Measurements from ENCODE around the gene PTPRJ.
"Not testable (repeated sequence)": the region's sequence is repeated elsewhere in the genome, so short reads cannot be mapped to it uniquely, and the experiment has no call there.

The PTPRJ gene

DNA sequence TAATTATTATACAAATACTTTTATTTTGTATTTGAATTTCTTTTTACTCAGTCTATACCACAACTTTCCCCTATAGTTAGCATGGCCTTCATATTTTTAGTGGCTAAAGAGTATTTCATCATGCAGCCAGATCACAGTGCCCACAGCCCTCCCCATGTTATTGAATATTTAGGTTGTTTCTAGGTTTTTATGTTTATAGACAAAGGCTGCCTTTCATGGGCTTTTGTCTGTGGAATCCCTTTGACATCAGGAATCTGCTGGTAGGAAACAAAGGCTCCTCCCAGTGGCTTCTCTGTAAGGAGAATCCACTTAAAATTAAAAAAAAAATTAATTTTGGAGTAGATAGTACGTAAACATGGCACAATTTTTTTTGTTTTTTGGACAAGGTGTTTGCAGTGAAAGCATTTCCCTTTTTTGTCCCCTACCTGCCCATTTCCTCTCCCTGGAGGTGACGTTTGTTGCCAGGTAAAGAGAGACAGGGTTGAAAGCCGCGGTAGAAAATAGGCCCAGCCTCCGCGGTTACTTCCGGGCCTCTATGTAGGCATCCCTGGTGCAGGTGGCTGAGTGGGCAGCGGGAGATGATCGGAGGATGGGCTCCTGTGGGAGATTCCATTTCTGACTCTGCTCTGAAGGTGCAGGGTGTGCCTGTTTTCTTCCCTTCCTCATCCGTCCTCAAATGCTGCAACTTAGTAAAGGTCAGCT lies 154.0 kb downstream of the PTPRJ start:
- no peak overlapping the region for H3K4me3 ChIP-seq (ENCODE audit: low read depth, low read length)
- DNase-seq (ENCODE audit: low read depth) = no peak
- TF ChIP-seq MYC (IDR thresholded peaks at IDR 0.05; ENCODE audit: low read depth, low read length) (no peak), POLR2A (IDR thresholded peaks at IDR 0.05; ENCODE audit: extremely low read depth, insufficient read length) (no peak), CTCF (IDR thresholded peaks at IDR 0.05; ENCODE audit: low read depth, low read length) (no peak), MAX (IDR thresholded peaks at IDR 0.05; ENCODE audit: low read depth, low read length) (no peak)

- H3K4me3 ChIP-seq (ENCODE audit: low read depth, low read length) = no peak overlapping the region
- DNase-seq (ENCODE audit: low read depth) = no peak
- TF ChIP-seq CTCF (IDR thresholded peaks at IDR 0.05; ENCODE audit: low read depth, low read length) (no peak), MYC (IDR thresholded peaks at IDR 0.05; ENCODE audit: low read depth, low read length) (no peak), POLR2A (IDR thresholded peaks at IDR 0.05; ENCODE audit: extremely low read depth, insufficient read length) (no peak), MAX (IDR thresholded peaks at IDR 0.05; ENCODE audit: low read depth, low read length) (no peak)
Measured at GRCh38 chr11:48138222-48138621, 157.9 kb downstream of the PTPRJ start.

DNA sequence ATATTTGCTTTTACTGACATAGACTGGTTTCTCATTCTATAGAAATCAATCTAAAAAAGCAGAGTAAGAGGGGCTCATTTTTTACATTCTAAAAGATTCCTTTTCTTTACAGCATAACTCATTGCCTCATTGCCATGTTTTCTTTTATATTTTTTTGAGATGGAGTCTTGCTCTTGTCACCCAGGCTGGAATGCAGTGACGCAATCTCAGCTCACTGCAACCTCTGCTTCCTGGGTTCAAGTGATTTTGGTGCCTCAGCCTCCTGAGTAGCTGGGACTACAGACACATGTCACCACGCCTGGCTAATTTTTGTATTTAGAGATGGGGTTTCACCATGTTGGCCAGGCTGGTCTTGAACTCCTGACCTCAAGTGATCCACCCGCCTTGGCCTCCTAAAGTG lies 159.5 kb downstream of the PTPRJ start:
- not testable (repeated sequence) for DNase-seq (ENCODE audit: low read depth); H3K4me3 ChIP-seq (ENCODE audit: low read depth, low read length)

DNA sequence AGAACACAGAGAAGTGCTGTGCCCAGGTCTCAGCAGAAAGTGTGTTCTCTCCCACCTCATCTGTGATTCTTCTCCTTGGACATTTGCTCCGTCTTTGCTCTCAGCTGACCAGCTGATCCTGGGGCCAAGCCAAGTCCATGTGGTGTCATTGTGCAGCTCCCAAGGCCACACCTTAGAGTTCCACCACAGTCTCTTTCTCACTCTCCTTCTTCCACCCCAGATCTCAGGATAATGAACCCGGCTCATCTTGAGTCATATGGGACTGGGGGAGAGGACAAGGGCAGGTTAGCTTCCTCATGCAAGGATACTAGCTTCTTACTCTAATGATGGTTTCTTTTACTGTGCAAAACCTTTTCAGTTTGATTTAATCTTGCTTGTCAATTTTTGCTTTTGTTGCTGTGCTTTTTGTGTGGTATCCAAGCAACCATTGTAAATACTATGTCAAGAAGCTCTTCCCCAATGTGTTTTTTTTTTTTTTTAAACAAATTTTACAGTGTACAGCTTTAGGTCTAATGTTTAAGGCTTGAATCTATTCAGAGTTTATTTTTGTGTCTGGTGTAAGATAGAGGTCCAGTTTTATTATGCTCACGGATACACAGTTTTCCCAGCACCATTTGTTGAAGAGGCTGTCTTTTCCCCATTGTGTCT lies 161.2 kb downstream of the PTPRJ start:
- no peak overlapping the region for H3K4me3 ChIP-seq (ENCODE audit: low read depth, low read length)
- TF ChIP-seq MAX (IDR thresholded peaks at IDR 0.05; ENCODE audit: low read depth, low read length) = no peak
- no peak for TF ChIP-seq POLR2A (IDR thresholded peaks at IDR 0.05; ENCODE audit: extremely low read depth, insufficient read length)
- TF ChIP-seq CTCF (IDR thresholded peaks at IDR 0.05; ENCODE audit: low read depth, low read length) = no peak
- TF ChIP-seq MYC (IDR thresholded peaks at IDR 0.05; ENCODE audit: low read depth, low read length) = no peak
- no peak for DNase-seq (ENCODE audit: low read depth)

GRCh38 chr11:48142889-48143288 lies 162.5 kb downstream of the PTPRJ start:
- no peak for TF ChIP-seq MYC (IDR thresholded peaks at IDR 0.05; ENCODE audit: low read depth, low read length)
- no peak for DNase-seq (ENCODE audit: low read depth)

GRCh38 chr11:48148749-48149148 lies 168.4 kb downstream of the PTPRJ start:
- TF ChIP-seq CTCF (IDR thresholded peaks at IDR 0.05; ENCODE audit: low read depth, low read length) = no peak
- TF ChIP-seq POLR2A (IDR thresholded peaks at IDR 0.05; ENCODE audit: extremely low read depth, insufficient read length) = no peak
- no peak for TF ChIP-seq MAX (IDR thresholded peaks at IDR 0.05; ENCODE audit: low read depth, low read length)
- no peak for TF ChIP-seq MYC (IDR thresholded peaks at IDR 0.05; ENCODE audit: low read depth, low read length)
- H3K4me3 ChIP-seq (ENCODE audit: low read depth, low read length) = no peak overlapping the region
- no peak for DNase-seq (ENCODE audit: low read depth)

More at GRCh38 chr11:48142889-48143288, 162.5 kb downstream of the PTPRJ start:
- no peak overlapping the region for H3K4me3 ChIP-seq (ENCODE audit: low read depth, low read length)

- TF ChIP-seq MYC (IDR thresholded peaks at IDR 0.05; ENCODE audit: low read depth, low read length) (no peak), POLR2A (IDR thresholded peaks at IDR 0.05; ENCODE audit: extremely low read depth, insufficient read length) (no peak), MAX (IDR thresholded peaks at IDR 0.05; ENCODE audit: low read depth, low read length) (no peak), CTCF (IDR thresholded peaks at IDR 0.05; ENCODE audit: low read depth, low read length) (no peak)
- no peak for DNase-seq (ENCODE audit: low read depth)
- no peak overlapping the region for H3K4me3 ChIP-seq (ENCODE audit: low read depth, low read length)
Measured at GRCh38 chr11:48150213-48150612, 169.9 kb downstream of the PTPRJ start.
